Measurements from ENCODE around the gene CREB3L2. TPM values are rescaled to one million over a fixed set of nuclear protein-coding genes. Genes with fewer than 3 reads are reported as not detected.

Gene CREB3L2
- total RNA-seq, 1 experiment from 2014 or later = 41.2 TPM

- Histone ChIP-seq H2AFZ (no peak overlapping the region), H3K9me2 (ENCODE audit: insufficient read depth) (no peaks in the 10 kb centered on the region), H3K4me3 (no peak overlapping the region), H3F3A (ENCODE audit: insufficient read depth, low read depth) (no peaks in the 10 kb centered on the region), H3K4me1 (replicated peaks; ENCODE audit: insufficient read depth) (peaks cover 13% of the 10 kb centered on the region), H3K27me3 (ENCODE audit: insufficient read depth, low read depth) (no peaks in the 10 kb centered on the region), H3K9me3 (ENCODE audit: insufficient read depth, low read depth) (no peaks in the 10 kb centered on the region), H3K4me2 (no peak overlapping the region), H3K27ac (no peak overlapping the region), H3K79me2 (ENCODE audit: low read depth) (peaks cover 78% of the 10 kb centered on the region), H3K36me3 (ENCODE audit: low read depth) (0 out of 2 replicates have a peak, but pooled peaks cover 10% of the 10 kb centered on the region), H4K20me1 (ENCODE audit: insufficient read depth) (no peaks in the 10 kb centered on the region; the same call in 1 of the 2 replicates)
- POLR2A ChIA-PET (ENCODE audit: unreplicated experiment) = no interaction called here
- no peak for DNase-seq
- CTCF ChIA-PET = no interaction called here
- BruUV-seq (replicated peaks) = no TSS peak
- TF ChIP-seq CTCF (conservative IDR thresholded peaks at IDR 0.05) = no peak
- TF ChIP-seq EZH2 (IDR thresholded peaks at IDR 0.05; ENCODE audit: low read depth) = no peak
- intact Hi-C loops (cut with micrococcal nuclease; ENCODE audit: unreplicated experiment) = no loop called here
Measured at GRCh38 chr7:137994216-137994615, 7.7 kb downstream of the CREB3L2 start.

GRCh38 chr7:137993395-137993743 lies 8.5 kb downstream of the CREB3L2 start:
- TF ChIP-seq EZH2 (IDR thresholded peaks at IDR 0.05; ENCODE audit: low read depth) = no peak
- TF ChIP-seq CTCF (conservative IDR thresholded peaks at IDR 0.05) = no peak
- Histone ChIP-seq H3F3A (ENCODE audit: insufficient read depth, low read depth) (no peaks in the 10 kb centered on the region), H3K27me3 (ENCODE audit: insufficient read depth, low read depth) (no peaks in the 10 kb centered on the region), H3K4me2 (no peak overlapping the region), H3K27ac (no peak overlapping the region), H3K4me3 (no peak overlapping the region), H3K4me1 (replicated peaks; ENCODE audit: insufficient read depth) (peaks cover 4% of the 10 kb centered on the region; the same call in 1 of the 2 replicates), H3K79me2 (ENCODE audit: low read depth) (peaks cover 72% of the 10 kb centered on the region), H2AFZ (no peak overlapping the region), H3K9me2 (ENCODE audit: insufficient read depth) (no peaks in the 10 kb centered on the region), H3K36me3 (ENCODE audit: low read depth) (0 out of 2 replicates have a peak, but pooled peaks cover 10% of the 10 kb centered on the region), H3K9me3 (ENCODE audit: insufficient read depth, low read depth) (no peaks in the 10 kb centered on the region), H4K20me1 (ENCODE audit: insufficient read depth) (no peaks in the 10 kb centered on the region)
- ChIA-PET POLR2A (ENCODE audit: unreplicated experiment) (no interaction called here), CTCF (no interaction called here)
- no peak for DNase-seq
- no TSS peak for BruUV-seq (replicated peaks)
- intact Hi-C loops (cut with micrococcal nuclease; ENCODE audit: unreplicated experiment) = no loop called here

GRCh38 chr7:137992550-137993394 lies 9.1 kb downstream of the CREB3L2 start:
- 0 out of 2 replicates have a peak, but pooled peaks cover 10% of the 10 kb centered on the region for H3K36me3 ChIP-seq (ENCODE audit: low read depth)
- H3K79me2 ChIP-seq (ENCODE audit: low read depth) = peaks cover 68% of the 10 kb centered on the region
- no peak overlapping the region for H3K4me2 ChIP-seq
- ChIA-PET CTCF (interaction anchor here (0.6 kb wide), 1 partner anchor 933 kb away, joined by 5 read pairs; no protein-coding TSS in a partner anchor), POLR2A (ENCODE audit: unreplicated experiment) (no interaction called here)
- BruUV-seq (replicated peaks) = no TSS peak
- no peak for DNase-seq
- H3K4me1 ChIP-seq (replicated peaks; ENCODE audit: insufficient read depth) = 0 out of 2 replicates have a peak, but pooled peaks cover under 1% of the 10 kb centered on the region
- no peaks in the 10 kb centered on the region for H3K9me2 ChIP-seq (ENCODE audit: insufficient read depth)
- no peak overlapping the region for H3K4me3 ChIP-seq
- TF ChIP-seq CTCF (conservative IDR thresholded peaks at IDR 0.05) (no peak), EZH2 (IDR thresholded peaks at IDR 0.05; ENCODE audit: low read depth) (no peak)
- H4K20me1 ChIP-seq (ENCODE audit: insufficient read depth) = no peaks in the 10 kb centered on the region
- no peaks in the 10 kb centered on the region for H3F3A ChIP-seq (ENCODE audit: insufficient read depth, low read depth)
- intact Hi-C loops (cut with micrococcal nuclease; ENCODE audit: unreplicated experiment) = no loop called here
- H3K27ac ChIP-seq = no peak overlapping the region
- no peaks in the 10 kb centered on the region for H3K9me3 ChIP-seq (ENCODE audit: insufficient read depth, low read depth)
- no peak overlapping the region for H2AFZ ChIP-seq
- H3K27me3 ChIP-seq (ENCODE audit: insufficient read depth, low read depth) = no peaks in the 10 kb centered on the region

Data from PC-9 (cell line).